ENCODE results near the gene NFATC2. TPM values are rescaled to one million over a fixed set of nuclear protein-coding genes. Genes with fewer than 3 reads are reported as not detected.

Gene NFATC2
- total and polyA plus RNA-seq, 8 donors, result 5.3 to 12.3 (median 8.5) TPM

DNA sequence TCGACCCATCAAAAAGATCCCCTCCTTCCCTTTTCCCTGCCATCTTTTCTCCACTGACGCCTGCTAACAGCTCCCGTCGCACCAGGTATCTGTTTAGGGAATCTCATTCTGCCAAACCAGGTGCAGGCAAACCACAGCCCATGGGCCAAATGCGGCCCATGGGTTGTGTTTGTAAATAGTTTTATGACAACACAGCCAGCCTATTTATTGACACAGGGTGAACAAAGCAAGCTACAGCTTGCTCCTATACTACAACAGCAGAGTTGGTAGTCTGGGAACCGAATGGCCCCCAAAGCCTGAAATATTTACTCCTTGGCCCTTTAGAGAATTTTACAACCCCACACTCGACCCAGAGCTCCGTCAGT lies 16.4 kb downstream of the NFATC2 start:
- intact Hi-C loops (cut with DNase I), result no loop called here

GRCh38 chr20:51525241-51526105 lies 17.0 kb downstream of the NFATC2 start:
- Histone ChIP-seq H3K27me3 (no peaks in the 10 kb centered on the region), H3K4me3 (peak overlapping the region in 1 of 2 donors; percentile 4), H3K4me1 (peaks cover 0 to 26% of the 10 kb centered on the region in 2 donors), H3K9me3 (no peaks in the 10 kb centered on the region), H3K27ac (peak overlapping the region in 1 of 2 donors; percentile 3), H3K36me3 (peaks cover 0 to 3% of the 10 kb centered on the region in 2 donors)
- DNase-seq (no peak), ATAC-seq (peak; percentile 19)
- TF ChIP-seq, protein P1, sequence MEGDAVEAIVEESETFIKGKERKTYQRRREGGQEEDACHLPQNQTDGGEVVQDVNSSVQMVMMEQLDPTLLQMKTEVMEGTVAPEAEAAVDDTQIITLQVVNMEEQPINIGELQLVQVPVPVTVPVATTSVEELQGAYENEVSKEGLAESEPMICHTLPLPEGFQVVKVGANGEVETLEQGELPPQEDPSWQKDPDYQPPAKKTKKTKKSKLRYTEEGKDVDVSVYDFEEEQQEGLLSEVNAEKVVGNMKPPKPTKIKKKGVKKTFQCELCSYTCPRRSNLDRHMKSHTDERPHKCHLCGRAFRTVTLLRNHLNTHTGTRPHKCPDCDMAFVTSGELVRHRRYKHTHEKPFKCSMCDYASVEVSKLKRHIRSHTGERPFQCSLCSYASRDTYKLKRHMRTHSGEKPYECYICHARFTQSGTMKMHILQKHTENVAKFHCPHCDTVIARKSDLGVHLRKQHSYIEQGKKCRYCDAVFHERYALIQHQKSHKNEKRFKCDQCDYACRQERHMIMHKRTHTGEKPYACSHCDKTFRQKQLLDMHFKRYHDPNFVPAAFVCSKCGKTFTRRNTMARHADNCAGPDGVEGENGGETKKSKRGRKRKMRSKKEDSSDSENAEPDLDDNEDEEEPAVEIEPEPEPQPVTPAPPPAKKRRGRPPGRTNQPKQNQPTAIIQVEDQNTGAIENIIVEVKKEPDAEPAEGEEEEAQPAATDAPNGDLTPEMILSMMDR (IDR thresholded peaks at IDR 0.05), result no peak
- intact Hi-C loops (cut with DNase I), result no loop called here

More for the DNA sequence above, 16.4 kb downstream of the NFATC2 start:
- H3K4me3 ChIP-seq, result peak overlapping the region in 1 of 2 donors; percentile 4
- peak overlapping the region in 1 of 2 donors; percentile 3 for H3K27ac ChIP-seq
- no peak for DNase-seq
- H3K4me1 ChIP-seq, result peaks cover 0 to 26% of the 10 kb centered on the region in 2 donors
- H3K27me3 ChIP-seq, result no peaks in the 10 kb centered on the region
- H3K9me3 ChIP-seq, result no peaks in the 10 kb centered on the region
- TF ChIP-seq, protein P1 (IDR thresholded peaks at IDR 0.05), result no peak
- H3K36me3 ChIP-seq, result peaks cover 0 to 3% of the 10 kb centered on the region in 2 donors
- ATAC-seq, result no peak

DNA sequence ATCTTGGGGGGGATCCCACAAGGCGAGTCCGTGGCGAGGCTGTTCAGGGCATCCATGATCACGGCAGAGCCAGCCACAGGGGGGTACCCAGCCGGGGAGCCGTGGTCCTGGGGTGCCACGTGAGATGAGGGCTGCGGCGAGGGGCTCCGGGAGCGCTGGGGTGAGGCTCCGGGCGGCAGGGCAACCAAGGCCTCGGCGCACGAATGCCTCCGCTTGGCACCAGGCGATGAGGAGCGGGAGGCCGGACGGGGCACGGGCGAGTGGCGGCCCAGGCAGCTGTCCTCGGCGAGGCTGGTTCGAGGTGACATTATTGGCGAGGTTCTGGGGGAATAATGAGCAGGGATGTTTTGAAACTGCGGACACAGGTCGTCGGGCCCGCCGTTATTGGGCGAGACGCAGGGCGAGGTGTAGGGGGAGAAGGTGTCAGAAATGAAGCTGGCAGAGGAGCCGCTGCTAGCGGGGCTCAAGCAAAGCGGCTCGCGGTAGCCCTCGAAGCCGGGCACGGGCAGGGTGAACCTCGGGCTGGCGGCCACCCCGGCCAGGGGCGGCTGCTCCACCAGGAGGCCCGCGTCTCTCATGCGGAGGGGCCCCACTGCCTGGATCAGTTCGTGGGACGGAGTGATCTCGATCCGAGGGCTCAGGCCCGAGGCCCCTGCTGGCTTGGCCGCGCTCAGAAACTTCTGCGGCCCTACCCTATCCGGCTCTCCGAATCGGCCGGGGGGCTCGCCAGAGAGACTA lies 19.1 kb downstream of the NFATC2 start:
- peaks cover 0 to 12% of the 10 kb centered on the region in 2 donors for H3K4me1 ChIP-seq
- H3K9me3 ChIP-seq, result no peaks in the 10 kb centered on the region
- DNase-seq, result no peak
- TF ChIP-seq, protein P1 (IDR thresholded peaks at IDR 0.05), result no peak
- H3K27me3 ChIP-seq, result no peaks in the 10 kb centered on the region
- no peak overlapping the region for H3K4me3 ChIP-seq
- H3K36me3 ChIP-seq, result peaks cover 0 to 3% of the 10 kb centered on the region in 2 donors
- intact Hi-C loops (cut with DNase I), result no loop called here
- no peak overlapping the region for H3K27ac ChIP-seq
- ATAC-seq, result no peak

GRCh38 chr20:51522207-51522606 lies 20.3 kb downstream of the NFATC2 start:
- ATAC-seq, result no peak
- no peak overlapping the region for H3K27ac ChIP-seq

More at GRCh38 chr20:51522207-51522606, 20.3 kb downstream of the NFATC2 start:
- H3K4me3 ChIP-seq, result no peak overlapping the region
- intact Hi-C loops (cut with DNase I), result no loop called here
- DNase-seq, result no peak
- H3K27me3 ChIP-seq, result no peaks in the 10 kb centered on the region
- H3K9me3 ChIP-seq, result no peaks in the 10 kb centered on the region
- peaks cover 0 to 12% of the 10 kb centered on the region in 2 donors for H3K4me1 ChIP-seq
- TF ChIP-seq, protein P1 (IDR thresholded peaks at IDR 0.05), result no peak
- peaks cover 0 to 3% of the 10 kb centered on the region in 2 donors for H3K36me3 ChIP-seq

All from left lung (tissue), 10 donors.